ENCODE measurements around the gene CBLIF.

DNA sequence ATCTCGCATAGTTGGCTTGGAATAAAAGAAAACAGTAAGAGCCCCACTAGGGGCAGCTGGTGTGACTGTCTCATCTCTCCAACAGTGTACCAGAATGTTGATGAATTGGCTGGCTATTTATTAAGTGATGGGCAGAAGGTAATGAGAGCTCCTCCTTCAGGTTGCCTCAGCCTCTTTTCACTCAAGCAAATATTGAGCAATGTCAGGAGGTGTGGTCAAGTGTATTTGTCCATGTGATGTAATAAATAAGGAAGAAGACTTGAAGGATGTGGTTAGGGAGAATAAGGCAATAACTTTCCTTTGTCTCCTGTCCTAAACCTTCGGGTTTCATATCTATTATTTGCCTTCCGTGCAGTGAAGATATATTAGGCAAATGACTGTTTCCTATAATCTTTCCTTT lies 21.1 kb upstream of the CBLIF start, which contains the start of gene TCN1:
- TF ChIP-seq, protein P1, sequence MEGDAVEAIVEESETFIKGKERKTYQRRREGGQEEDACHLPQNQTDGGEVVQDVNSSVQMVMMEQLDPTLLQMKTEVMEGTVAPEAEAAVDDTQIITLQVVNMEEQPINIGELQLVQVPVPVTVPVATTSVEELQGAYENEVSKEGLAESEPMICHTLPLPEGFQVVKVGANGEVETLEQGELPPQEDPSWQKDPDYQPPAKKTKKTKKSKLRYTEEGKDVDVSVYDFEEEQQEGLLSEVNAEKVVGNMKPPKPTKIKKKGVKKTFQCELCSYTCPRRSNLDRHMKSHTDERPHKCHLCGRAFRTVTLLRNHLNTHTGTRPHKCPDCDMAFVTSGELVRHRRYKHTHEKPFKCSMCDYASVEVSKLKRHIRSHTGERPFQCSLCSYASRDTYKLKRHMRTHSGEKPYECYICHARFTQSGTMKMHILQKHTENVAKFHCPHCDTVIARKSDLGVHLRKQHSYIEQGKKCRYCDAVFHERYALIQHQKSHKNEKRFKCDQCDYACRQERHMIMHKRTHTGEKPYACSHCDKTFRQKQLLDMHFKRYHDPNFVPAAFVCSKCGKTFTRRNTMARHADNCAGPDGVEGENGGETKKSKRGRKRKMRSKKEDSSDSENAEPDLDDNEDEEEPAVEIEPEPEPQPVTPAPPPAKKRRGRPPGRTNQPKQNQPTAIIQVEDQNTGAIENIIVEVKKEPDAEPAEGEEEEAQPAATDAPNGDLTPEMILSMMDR (IDR thresholded peaks at IDR 0.05 in 8 of 11, conservative IDR thresholded peaks at IDR 0.05 in 3 of 11): peak in 1 of 11 experiments; percentile 15
- no peak for TF ChIP-seq POLR2A (IDR thresholded peaks at IDR 0.05)
